Activated T-cell treated with anti-CD3 and anti-CD28 coated beads, Interleukin-2, amount 50 U/mL, for 72 hours (primary cell): ENCODE data around the gene HAUS3. TPM values are rescaled to one million over a fixed set of nuclear protein-coding genes. Genes with fewer than 3 reads are reported as not detected.

Experiments used
- ATAC-seq, 2 donors: fragments of 150-1000 bp; cut with Tn5 transposase; replicated peaks in 1 of 2; 2 replicates each; pipeline ENCODE4 v1.10.0; 2021; ENCODE audit warnings: moderate library complexity in 2 of 2, mild to moderate bottlenecking in 1 of 2
- DNase-seq, 2 donors: peaks; one replicate each; pipeline ENCODE4 v3.0.0; 2021 to 2022; ENCODE audit warnings: mixed read lengths in 1 of 2
- H3K27ac Mint-ChIP-seq: one replicate; pipeline ENCODE4 v1.8.0; 2022; ENCODE audit warnings: mild to moderate bottlenecking, moderate library complexity, mixed read lengths
- H3K27me3 Mint-ChIP-seq: one replicate; pipeline ENCODE4 v1.8.0; 2022; ENCODE audit warnings: low read depth, mixed read lengths
- H3K36me3 Mint-ChIP-seq, 2 donors: one replicate each; pipeline ENCODE4 v1.8.0; 2022; ENCODE audit warnings: mixed read lengths in 2 of 2, mild to moderate bottlenecking in 1 of 2; ENCODE audit not compliant: insufficient read depth in 2 of 2
- H3K4me1 Mint-ChIP-seq: one replicate; pipeline ENCODE4 v1.8.0; 2022; ENCODE audit warnings: low read depth, mixed read lengths
- H3K4me3 Mint-ChIP-seq, 2 donors: one replicate each; pipeline ENCODE4 v1.8.0; 2022; ENCODE audit warnings: mild to moderate bottlenecking in 2 of 2, mixed read lengths in 2 of 2, moderate library complexity in 2 of 2
- H3K9me3 Mint-ChIP-seq, 2 donors: one replicate each; pipeline ENCODE4 v1.8.0; 2022; ENCODE audit warnings: mixed read lengths in 2 of 2
- total RNA-seq, 2 donors: library from RNA; stranded (reverse); gene quantifications; one replicate each; pipeline ENCODE4 v1.2.3, GENCODE V29; 2022

The HAUS3 gene
- total RNA-seq, 2 donors from 2014 or later, result 21.0 to 21.7 TPM

- no peak for DNase-seq
- H3K4me3 Mint-ChIP-seq, result no peak overlapping the region
These were observed 15.6 kb upstream of the HAUS3 start for GRCh38 chr4:2257361-2258081.

GRCh38 chr4:2256781-2257191, 14.9 kb upstream of the HAUS3 start:
- no peaks in the 10 kb centered on the region for H3K36me3 Mint-ChIP-seq
- H3K9me3 Mint-ChIP-seq, result no peaks in the 10 kb centered on the region
- DNase-seq, result no peak
- H3K4me3 Mint-ChIP-seq, result no peak overlapping the region
- H3K4me1 Mint-ChIP-seq, result no peaks in the 10 kb centered on the region
- no peak for ATAC-seq
- no peaks in the 10 kb centered on the region for H3K27me3 Mint-ChIP-seq
- no peak overlapping the region for H3K27ac Mint-ChIP-seq

More at GRCh38 chr4:2257361-2258081, 15.6 kb upstream of the HAUS3 start:
- no peaks in the 10 kb centered on the region for H3K4me1 Mint-ChIP-seq
- H3K9me3 Mint-ChIP-seq, result no peaks in the 10 kb centered on the region
- ATAC-seq, result no peak
- H3K36me3 Mint-ChIP-seq, result no peaks in the 10 kb centered on the region
- no peak overlapping the region for H3K27ac Mint-ChIP-seq
- no peaks in the 10 kb centered on the region for H3K27me3 Mint-ChIP-seq

GRCh38 chr4:2256156-2256731, 14.3 kb upstream of the HAUS3 start:
- H3K4me3 Mint-ChIP-seq, result no peak overlapping the region
- H3K27ac Mint-ChIP-seq, result no peak overlapping the region
- DNase-seq (no peak), ATAC-seq (no peak)
- no peaks in the 10 kb centered on the region for H3K4me1 Mint-ChIP-seq
- H3K9me3 Mint-ChIP-seq, result no peaks in the 10 kb centered on the region
- H3K27me3 Mint-ChIP-seq, result no peaks in the 10 kb centered on the region
- no peaks in the 10 kb centered on the region for H3K36me3 Mint-ChIP-seq

- H3K27me3 Mint-ChIP-seq, result no peaks in the 10 kb centered on the region
- no peak for ATAC-seq
- DNase-seq, result no peak
- no peak overlapping the region for H3K4me3 Mint-ChIP-seq
- no peaks in the 10 kb centered on the region for H3K9me3 Mint-ChIP-seq
- no peak overlapping the region for H3K27ac Mint-ChIP-seq
- H3K36me3 Mint-ChIP-seq, result no peaks in the 10 kb centered on the region
- no peaks in the 10 kb centered on the region for H3K4me1 Mint-ChIP-seq
These were observed 13.7 kb upstream of the HAUS3 start for GRCh38 chr4:2255501-2256155.

GRCh38 chr4:2254665-2255500, 13.0 kb upstream of the HAUS3 start:
- peak in 1 of 2 donors; percentile 0 for DNase-seq
- peak overlapping the region in 1 of 2 donors; percentile 24 for H3K4me3 Mint-ChIP-seq
- no peaks in the 10 kb centered on the region for H3K36me3 Mint-ChIP-seq
- H3K4me1 Mint-ChIP-seq, result no peaks in the 10 kb centered on the region
- ATAC-seq, result no peak
- H3K27me3 Mint-ChIP-seq, result no peaks in the 10 kb centered on the region
- peak overlapping the region; percentile 63 for H3K27ac Mint-ChIP-seq
- no peaks in the 10 kb centered on the region for H3K9me3 Mint-ChIP-seq

- ATAC-seq (no peak), DNase-seq (no peak)
- H3K36me3 Mint-ChIP-seq, result no peaks in the 10 kb centered on the region
- no peak overlapping the region for H3K27ac Mint-ChIP-seq
- H3K4me1 Mint-ChIP-seq, result no peaks in the 10 kb centered on the region
- H3K4me3 Mint-ChIP-seq, result no peak overlapping the region
- H3K9me3 Mint-ChIP-seq, result no peaks in the 10 kb centered on the region
- H3K27me3 Mint-ChIP-seq, result no peaks in the 10 kb centered on the region
These were observed 11.5 kb upstream of the HAUS3 start for GRCh38 chr4:2253160-2254084.

- Mint-ChIP-seq H3K36me3 (no peaks in the 10 kb centered on the region), H3K27ac (no peak overlapping the region), H3K27me3 (no peaks in the 10 kb centered on the region), H3K4me1 (no peaks in the 10 kb centered on the region), H3K9me3 (no peaks in the 10 kb centered on the region), H3K4me3 (no peak overlapping the region)
- no peak for ATAC-seq
- no peak for DNase-seq
These were observed 10.7 kb upstream of the HAUS3 start for GRCh38 chr4:2252530-2253091.

- DNase-seq (no peak), ATAC-seq (no peak)
- H3K27ac Mint-ChIP-seq, result no peak overlapping the region
- H3K36me3 Mint-ChIP-seq, result no peaks in the 10 kb centered on the region
- no peaks in the 10 kb centered on the region for H3K9me3 Mint-ChIP-seq
- no peaks in the 10 kb centered on the region for H3K27me3 Mint-ChIP-seq
- no peaks in the 10 kb centered on the region for H3K4me1 Mint-ChIP-seq
- H3K4me3 Mint-ChIP-seq, result no peak overlapping the region
These were observed 10.0 kb upstream of the HAUS3 start for GRCh38 chr4:2251795-2252529.

- ATAC-seq (peak in 1 of 2 donors; percentile 16), DNase-seq (peak in 1 of 2 donors; percentile 0)
- no peaks in the 10 kb centered on the region for H3K9me3 Mint-ChIP-seq
- no peak overlapping the region for H3K4me3 Mint-ChIP-seq
- H3K4me1 Mint-ChIP-seq, result no peaks in the 10 kb centered on the region
- no peak overlapping the region for H3K27ac Mint-ChIP-seq
- H3K36me3 Mint-ChIP-seq, result no peaks in the 10 kb centered on the region
- H3K27me3 Mint-ChIP-seq, result no peaks in the 10 kb centered on the region
These were observed 9.3 kb upstream of the HAUS3 start for GRCh38 chr4:2251073-2251794.

GRCh38 chr4:2250357-2251072, 8.6 kb upstream of the HAUS3 start:
- Mint-ChIP-seq H3K27me3 (no peaks in the 10 kb centered on the region), H3K4me1 (peaks cover under 1% of the 10 kb centered on the region), H3K36me3 (no peaks in the 10 kb centered on the region), H3K9me3 (no peaks in the 10 kb centered on the region), H3K27ac (no peak overlapping the region), H3K4me3 (no peak overlapping the region)
- ATAC-seq (no peak), DNase-seq (no peak)
